Adrenal gland (tissue), 12 donors: Measurements from ENCODE around the gene EHD1. TPM values are rescaled to one million over a fixed set of nuclear protein-coding genes. Genes with fewer than 3 reads are reported as not detected.

Experiments used
- DNase-seq, 7 donors: peaks; one replicate each; pipeline ENCODE4 v3.0.0-alpha.2; 2019 to 2020
- H3K27ac ChIP-seq, 5 donors: fragments of 200-600 bp; sonication (generic) in 4 of 5; 1 replicate in 3 of 5; 2 replicates in 2 of 5; pipeline versions ENCODE4 v1.5.1 to v1.8.0; 2016 to 2020; ENCODE audit warnings: mild to moderate bottlenecking in 1 of 5
- H3K27me3 ChIP-seq: fragments of 200-600 bp; 2 replicates; pipeline ENCODE4 v1.8.0; 2021
- H3K36me3 ChIP-seq, 2 donors: fragments of 200-600 bp; replicated peaks in 1 of 2; 1 replicate in 1 of 2; 2 replicates in 1 of 2; pipeline versions ENCODE4 v1.5.1 to v1.8.0; 2018 to 2022
- H3K4me1 ChIP-seq, 2 donors: fragments of 200-600 bp; replicated peaks in 1 of 2; 1 replicate in 1 of 2; 2 replicates in 1 of 2; pipeline versions ENCODE4 v1.5.1 to v1.8.0; 2018 to 2021
- H3K4me3 ChIP-seq, 4 donors: fragments of 200-600 bp; sonication (generic) in 3 of 4; one replicate each; pipeline ENCODE4 v1.5.1; 2016 to 2018
- H3K9me3 ChIP-seq, 3 donors: fragments of 200-600 bp; sonication (generic) in 1 of 3; replicated peaks in 1 of 3; 1 replicate in 2 of 3; 2 replicates in 1 of 3; pipeline versions ENCODE4 v1.5.1 to v1.8.0; 2016 to 2021
- POLR2A ChIP-seq, 2 donors: fragments of 450-650 bp; IDR thresholded peaks; one replicate each; pipeline ENCODE4 v1.6.1; 2017; ENCODE audit warnings: antibody characterized with exemption in 2 of 2, mild to moderate bottlenecking in 2 of 2, moderate library complexity in 1 of 2
- WGBS, 4 donors: extraction: QIAGEN DNeasy Blood & Tissue Kit in 2 of 4; methylation state at CpG; one replicate each; pipeline versions ENCODE4 v1.1.5 to v1.1.7; 2013 to 2017; 5-methylcytosine and 5-hydroxymethylcytosine counted together
- intact Hi-C, 2 donors: fragments of 100-400 bp; cut with DNase I; formaldehyde crosslinking; loops; one replicate each; pipeline versions ENCODE4 v1.14.1 to v1.15.0; 2022 to 2023
- polyA plus RNA-seq, 3 donors: library from polyadenylated mRNA; stranded (reverse); fragments of 200-250 nt in 2 of 3; fragments of 350-450 nt in 1 of 3; fragmentation: Illumina TruSeq in 1 of 3; extraction: RNeasy Lipid Tissue Mini Kit (QIAGEN cat#74804) in 1 of 3; gene quantifications; one replicate each; pipeline ENCODE4 v1.2.3, GENCODE V29; 2013 to 2014
- total RNA-seq, 9 donors: library from RNA; depleted of rRNA in 4 of 9; stranded (reverse); fragments of >200 nt in 4 of 9; fragments of 120-200 nt in 1 of 9; fragmentation: NEBNext Ultra II Directional in 1 of 9; extraction: Animal tissue kit (Norgen Biotek cat#: 25700) in 1 of 9; gene quantifications; one replicate each; pipeline versions ENCODE4 v1.1.0 to v1.2.4, GENCODE V29; 2013 to 2023
- TF ChIP-seq, protein P1 (sequence below), 6 experiments: fragments of 450-650 bp in 4 of 6; fragments of 200-600 bp in 2 of 6; sonication (generic) in 1 of 6; IDR thresholded peaks; 1 replicate in 5 of 6; 2 replicates in 1 of 6; pipeline versions ENCODE4 v1.5.1 to v1.8.0; 2016 to 2021; ENCODE audit warnings: antibody characterized with exemption in 6 of 6, mild to moderate bottlenecking in 2 of 6, moderate library complexity in 1 of 6
- donor health status: healthy with polysubstance abuse.
- donor health status: Bipolar disorder and iron deficiency.
- donor health status: DM: yes; HTN: yes; CAD: no.
- donor health status: DM: no; HTN: no; CAD: no.
- donor health status: DM: no; HTN: no; CAD: no.
- donor health status: DM: yes; HTN: yes; CAD: no.

EHD1 gene
- total and polyA plus RNA-seq, 12 donors, result 14.3 to 107 (median 52.9) TPM

DNA sequence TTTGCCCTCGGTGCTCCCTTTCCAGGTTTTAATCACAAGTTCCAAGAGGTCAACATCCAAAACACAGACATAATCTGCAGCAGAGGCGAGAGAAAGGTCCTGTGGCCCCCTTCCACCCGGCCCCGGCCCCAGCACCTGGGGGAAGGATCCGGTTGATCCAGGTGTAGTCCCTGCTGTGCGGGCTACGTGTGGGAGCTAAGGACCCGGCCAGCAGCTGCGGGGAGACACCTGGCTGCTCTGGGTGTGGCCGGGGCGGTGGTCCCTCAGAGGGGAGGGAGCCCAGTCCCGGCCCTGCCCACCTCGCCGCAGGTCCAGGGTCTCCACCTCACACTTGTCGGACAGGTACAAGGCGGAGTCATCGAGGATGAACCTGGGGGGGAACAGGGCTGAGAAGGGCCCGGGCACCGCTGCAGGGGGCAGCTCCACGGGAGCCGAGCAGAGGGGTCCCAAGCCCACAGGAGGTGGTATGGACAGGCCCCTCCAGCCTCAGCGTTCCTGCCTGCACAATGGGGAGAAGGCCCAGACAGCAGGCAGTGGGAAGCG, 24.9 kb upstream of the EHD1 start:
- 93 to 96% (median 95%) methylated on average over 9 to 23 of the region's 23 CpGs for WGBS, 4 donors
- Histone ChIP-seq H3K4me3 (no peak overlapping the region), H3K9me3 (no peaks in the 10 kb centered on the region), H3K36me3 (peaks cover 0 to 85% of the 10 kb centered on the region in 2 donors), H3K4me1 (no peaks in the 10 kb centered on the region), H3K27ac (no peak overlapping the region), H3K27me3 (no peaks in the 10 kb centered on the region)
- intact Hi-C loops, result no loop called here
- TF ChIP-seq, protein P1, sequence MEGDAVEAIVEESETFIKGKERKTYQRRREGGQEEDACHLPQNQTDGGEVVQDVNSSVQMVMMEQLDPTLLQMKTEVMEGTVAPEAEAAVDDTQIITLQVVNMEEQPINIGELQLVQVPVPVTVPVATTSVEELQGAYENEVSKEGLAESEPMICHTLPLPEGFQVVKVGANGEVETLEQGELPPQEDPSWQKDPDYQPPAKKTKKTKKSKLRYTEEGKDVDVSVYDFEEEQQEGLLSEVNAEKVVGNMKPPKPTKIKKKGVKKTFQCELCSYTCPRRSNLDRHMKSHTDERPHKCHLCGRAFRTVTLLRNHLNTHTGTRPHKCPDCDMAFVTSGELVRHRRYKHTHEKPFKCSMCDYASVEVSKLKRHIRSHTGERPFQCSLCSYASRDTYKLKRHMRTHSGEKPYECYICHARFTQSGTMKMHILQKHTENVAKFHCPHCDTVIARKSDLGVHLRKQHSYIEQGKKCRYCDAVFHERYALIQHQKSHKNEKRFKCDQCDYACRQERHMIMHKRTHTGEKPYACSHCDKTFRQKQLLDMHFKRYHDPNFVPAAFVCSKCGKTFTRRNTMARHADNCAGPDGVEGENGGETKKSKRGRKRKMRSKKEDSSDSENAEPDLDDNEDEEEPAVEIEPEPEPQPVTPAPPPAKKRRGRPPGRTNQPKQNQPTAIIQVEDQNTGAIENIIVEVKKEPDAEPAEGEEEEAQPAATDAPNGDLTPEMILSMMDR (IDR thresholded peaks at IDR 0.05), result no peak
- no peak for TF ChIP-seq POLR2A (IDR thresholded peaks at IDR 0.05)
- DNase-seq, result no peak

DNA sequence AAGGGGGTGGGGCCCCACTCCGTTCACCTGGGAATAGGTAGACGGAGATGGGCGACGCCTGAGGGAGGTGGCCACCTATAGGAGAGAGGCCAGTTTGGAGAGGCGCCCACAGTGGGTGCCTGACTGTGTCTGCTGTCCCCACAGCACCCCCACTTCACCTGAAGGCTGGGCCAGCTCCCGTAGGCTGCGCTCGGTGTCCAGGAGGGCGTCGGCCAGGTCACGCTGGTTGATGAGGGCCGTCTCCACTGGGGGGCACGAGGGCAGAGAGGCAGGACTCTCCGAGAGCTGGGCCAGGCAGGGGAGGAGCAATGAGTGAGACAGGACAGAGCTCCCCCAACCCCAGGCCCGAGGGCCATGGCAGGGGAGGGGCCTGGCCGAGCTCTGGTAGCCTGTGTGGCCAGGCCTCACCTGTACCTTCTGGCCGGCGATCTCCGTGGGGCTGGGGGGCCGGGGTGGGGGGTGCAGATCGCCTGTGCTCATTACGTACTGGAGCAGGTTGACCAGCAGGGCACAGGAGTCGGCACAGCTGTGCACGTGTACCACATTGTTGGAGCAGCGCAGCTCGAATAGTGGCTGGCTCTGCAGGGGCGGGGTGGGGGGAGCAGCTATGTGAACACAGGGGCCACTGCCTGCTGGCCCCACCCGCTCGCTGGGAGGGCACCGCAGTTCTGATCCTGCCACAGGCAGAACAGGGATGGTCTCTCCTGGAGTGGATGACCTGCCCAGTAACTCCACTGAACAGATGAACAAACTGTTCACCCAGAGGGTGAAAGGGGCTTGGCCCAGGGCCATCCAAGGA, 23.9 kb upstream of the EHD1 start:
- intact Hi-C loops, result no loop called here
- H3K4me3 ChIP-seq, result no peak overlapping the region
- no peak for DNase-seq
- H3K4me1 ChIP-seq, result no peaks in the 10 kb centered on the region
- TF ChIP-seq, protein P1 (IDR thresholded peaks at IDR 0.05), result no peak
- no peak for TF ChIP-seq POLR2A (IDR thresholded peaks at IDR 0.05)
- no peaks in the 10 kb centered on the region for H3K27me3 ChIP-seq
- H3K36me3 ChIP-seq, result peaks cover 0 to 85% of the 10 kb centered on the region in 2 donors
- no peak overlapping the region for H3K27ac ChIP-seq
- WGBS, 4 donors, result 91 to 92% (median 91%) methylated on average over 23 to 30 of the region's 30 CpGs
- no peaks in the 10 kb centered on the region for H3K9me3 ChIP-seq

DNA sequence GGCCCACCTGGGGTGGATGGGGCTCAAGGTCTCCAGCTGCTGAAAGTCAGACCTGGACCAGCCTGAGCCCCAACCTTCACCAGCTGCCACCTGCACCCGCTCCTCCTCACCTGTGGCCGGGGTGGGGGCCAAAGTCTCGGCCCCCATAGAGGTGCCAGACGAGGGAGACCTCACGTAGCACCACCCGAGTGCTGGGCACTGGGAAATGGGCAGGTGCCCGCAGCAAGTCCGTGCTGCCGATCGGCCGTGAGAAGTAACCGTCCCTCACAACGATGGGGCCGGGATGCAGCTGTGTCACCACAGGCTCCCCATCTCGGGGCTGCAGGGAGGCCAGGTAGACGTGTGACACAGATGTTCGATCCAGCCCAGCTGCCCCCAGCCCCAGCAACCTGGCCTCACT, 22.4 kb upstream of the EHD1 start:
- H3K9me3 ChIP-seq, result no peaks in the 10 kb centered on the region
- 93 to 98% (median 95%) methylated on average over 5 to 17 of the region's 17 CpGs for WGBS, 4 donors
- no peak for DNase-seq
- no peak for TF ChIP-seq POLR2A (IDR thresholded peaks at IDR 0.05)
- TF ChIP-seq, protein P1 (IDR thresholded peaks at IDR 0.05), result no peak
- no peak overlapping the region for H3K27ac ChIP-seq
- peaks cover 0 to 83% of the 10 kb centered on the region in 2 donors for H3K36me3 ChIP-seq
- no peak overlapping the region for H3K4me3 ChIP-seq
- no peaks in the 10 kb centered on the region for H3K4me1 ChIP-seq
- intact Hi-C loops, result no loop called here
- H3K27me3 ChIP-seq, result no peaks in the 10 kb centered on the region

DNA sequence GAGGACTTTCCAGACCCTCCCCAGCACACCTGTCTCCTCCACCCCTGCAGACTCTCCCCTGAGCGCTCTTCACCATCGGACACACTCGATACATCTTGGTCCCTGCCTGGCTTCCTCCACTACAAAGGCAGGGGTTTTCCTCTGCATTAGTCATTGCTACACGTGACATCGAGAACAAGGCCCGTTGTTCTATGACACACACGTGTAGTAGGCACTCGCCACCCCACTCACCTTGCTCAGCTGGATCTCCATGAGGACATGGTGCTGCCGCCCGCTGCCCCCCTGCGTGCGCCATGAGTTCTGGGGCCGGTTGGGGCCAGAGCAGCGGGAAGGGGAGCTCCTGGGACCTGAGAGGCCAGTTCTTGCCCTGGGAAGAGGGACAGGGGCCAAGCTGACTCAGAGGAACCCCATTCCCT, 21.9 kb upstream of the EHD1 start:
- 79 to 84% (median 82%) methylated on average over 14 of the region's 14 CpGs for WGBS, 4 donors
- Histone ChIP-seq H3K27me3 (no peaks in the 10 kb centered on the region), H3K4me3 (no peak overlapping the region), H3K9me3 (no peaks in the 10 kb centered on the region), H3K27ac (no peak overlapping the region), H3K4me1 (no peaks in the 10 kb centered on the region), H3K36me3 (peaks cover 0 to 78% of the 10 kb centered on the region in 2 donors)
- TF ChIP-seq, protein P1 (IDR thresholded peaks at IDR 0.05), result no peak
- no peak for TF ChIP-seq POLR2A (IDR thresholded peaks at IDR 0.05)
- DNase-seq, result peak in 2 of 7 donors; percentile 45 to 54
- intact Hi-C loops, result no loop called here
